GM19238 (cell line): ENCODE results near the gene AVPR2.

Experiments
- DNase-seq: peaks from one replicate; pipeline ENCODE4 v3.0.0; 2011; ENCODE audit warnings: low spot score; ENCODE audit not compliant: insufficient read length

The AVPR2 gene

DNA sequence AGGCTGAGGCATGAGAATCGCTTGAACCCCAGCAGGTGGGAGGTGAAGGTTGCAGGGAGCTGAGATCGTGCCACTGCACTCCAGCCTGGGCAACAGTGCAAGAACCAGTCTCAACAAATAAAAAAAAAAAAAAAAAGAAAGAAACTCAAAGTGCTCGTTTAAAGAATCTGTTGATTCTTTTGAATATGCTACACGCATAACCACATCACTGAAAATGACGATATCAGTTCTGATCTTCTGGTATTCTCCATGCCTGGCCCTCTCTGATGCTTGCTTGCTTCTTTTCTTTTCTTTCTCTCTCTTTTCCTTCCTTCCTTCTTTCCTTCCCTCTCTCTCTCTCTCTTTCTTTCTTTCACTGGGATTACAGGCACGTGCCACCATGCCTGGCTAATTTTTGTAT is 7.3 kb downstream of the AVPR2 start:
- no peak for DNase-seq

- DNase-seq: no peak
These were observed 8.7 kb downstream of the AVPR2 start for GRCh38 chrX:153913211-153913610.

DNA sequence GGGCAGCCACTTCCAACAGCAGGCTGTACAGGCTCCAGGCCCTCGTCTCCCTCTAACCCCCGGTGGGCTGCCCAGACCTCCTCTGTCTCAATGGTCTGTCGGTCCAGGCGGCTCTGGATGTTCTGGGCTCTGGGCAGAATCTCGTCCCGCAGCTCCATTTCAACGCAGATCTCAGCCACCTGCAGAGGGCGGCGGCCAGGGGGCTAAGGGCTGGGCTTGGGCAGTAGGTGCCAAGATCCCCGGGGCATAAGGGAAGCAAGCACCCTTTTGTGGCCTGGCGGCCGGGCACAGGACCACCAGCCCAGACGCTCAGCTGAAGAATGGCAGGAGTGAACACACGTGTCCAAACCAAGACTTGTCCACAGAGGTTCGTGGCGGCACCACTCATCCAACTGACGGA is 9.2 kb downstream of the AVPR2 start:
- no peak for DNase-seq

DNA sequence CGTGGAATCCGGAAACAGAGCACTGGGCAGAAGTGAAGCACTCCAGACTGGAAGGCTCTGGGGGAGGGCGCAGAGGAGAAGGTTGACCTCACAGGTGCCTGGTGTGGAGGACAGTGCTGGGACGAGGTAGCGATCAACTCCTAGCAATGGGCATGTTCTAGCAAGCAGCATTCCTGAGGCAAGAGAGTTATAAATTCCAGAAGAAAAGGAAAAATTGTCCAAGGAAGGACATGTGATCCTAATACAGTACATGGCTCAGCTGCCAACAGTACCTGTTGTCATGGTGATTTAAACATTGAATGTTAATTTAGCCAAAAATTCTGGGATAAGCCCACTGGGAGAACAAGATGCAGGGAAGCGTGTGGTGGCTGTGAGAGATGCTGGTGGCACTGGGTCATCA is 13.4 kb downstream of the AVPR2 start:
- no peak for DNase-seq

GRCh38 chrX:153919281-153919680 is 14.8 kb downstream of the AVPR2 start:
- DNase-seq: no peak

DNA sequence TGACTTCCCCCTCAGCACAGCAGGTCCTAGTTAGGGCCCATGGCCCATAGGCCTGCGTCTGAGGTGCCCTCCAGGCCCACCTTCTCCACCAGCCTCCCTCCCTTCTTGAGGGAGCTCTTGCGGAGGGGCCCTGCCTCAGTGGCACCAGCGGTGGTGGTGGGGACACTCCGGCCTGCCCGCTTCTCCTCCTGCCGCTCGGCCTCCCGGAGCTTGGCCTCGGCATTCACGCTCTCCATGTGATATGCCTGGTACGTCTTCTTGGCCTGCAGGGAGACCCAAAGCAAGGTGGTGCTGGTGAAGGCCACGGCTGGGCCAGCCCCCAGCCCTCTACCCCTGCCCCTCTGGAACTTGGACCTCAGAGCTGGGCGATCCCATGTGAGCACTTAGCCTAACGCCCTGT is 16.1 kb downstream of the AVPR2 start:
- no peak for DNase-seq

- no peak for DNase-seq
These were observed 16.6 kb downstream of the AVPR2 start for GRCh38 chrX:153921070-153921469.

DNA sequence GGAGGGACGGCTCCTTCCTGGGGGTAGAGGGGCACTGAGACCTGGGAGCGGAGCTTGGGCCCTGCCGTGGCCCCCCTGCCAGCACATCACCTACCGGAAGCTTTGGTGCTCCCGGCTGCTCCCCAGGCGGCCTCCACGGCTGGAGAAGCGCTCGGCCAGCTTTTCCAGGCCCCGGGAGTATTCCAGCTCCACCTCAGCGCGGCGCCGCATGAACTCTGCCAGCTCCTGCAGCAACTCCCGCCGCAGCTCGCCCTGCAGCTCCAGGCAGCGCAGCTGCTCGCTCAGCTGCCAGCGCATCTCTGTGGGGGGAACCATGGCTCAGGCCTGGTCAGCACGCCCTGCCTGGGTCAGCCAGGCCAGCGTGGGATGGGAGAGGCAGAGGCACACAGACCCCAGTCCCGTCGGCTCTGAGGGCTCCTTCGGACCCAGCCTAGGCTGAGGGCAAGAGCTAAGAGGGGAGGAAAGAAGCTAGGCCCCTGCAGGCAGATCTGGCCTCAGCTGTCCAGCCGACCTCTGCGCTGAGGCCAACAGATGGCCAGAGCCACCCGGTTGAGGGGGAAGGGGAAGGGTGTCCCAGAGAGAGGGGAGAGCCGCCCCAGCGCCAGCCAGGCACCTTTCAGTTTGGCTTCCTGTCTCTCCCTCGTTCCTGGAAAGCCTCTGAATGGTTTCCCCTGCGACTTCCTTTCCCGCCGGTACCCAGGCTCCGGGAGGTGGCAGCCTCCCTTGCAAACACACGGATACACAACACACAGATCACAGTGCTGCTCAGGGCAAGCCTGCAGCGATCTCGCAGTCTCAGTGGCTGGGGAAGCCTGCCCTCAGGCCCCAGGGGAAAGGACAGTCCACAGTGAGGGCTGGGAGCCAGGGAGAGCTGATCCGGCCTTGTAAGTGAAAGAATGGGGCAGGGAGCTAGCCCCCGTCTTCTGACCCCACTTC is 17.3 kb downstream of the AVPR2 start:
- no peak for DNase-seq

GRCh38 chrX:153922932-153923857 is 18.7 kb downstream of the AVPR2 start:
- DNase-seq: no peak

GRCh38 chrX:153924149-153924861 is 19.8 kb downstream of the AVPR2 start:
- DNase-seq: peak; percentile 54

- DNase-seq: peak; percentile 35
These were observed 20.9 kb downstream of the AVPR2 start for GRCh38 chrX:153925387-153925738.

DNA sequence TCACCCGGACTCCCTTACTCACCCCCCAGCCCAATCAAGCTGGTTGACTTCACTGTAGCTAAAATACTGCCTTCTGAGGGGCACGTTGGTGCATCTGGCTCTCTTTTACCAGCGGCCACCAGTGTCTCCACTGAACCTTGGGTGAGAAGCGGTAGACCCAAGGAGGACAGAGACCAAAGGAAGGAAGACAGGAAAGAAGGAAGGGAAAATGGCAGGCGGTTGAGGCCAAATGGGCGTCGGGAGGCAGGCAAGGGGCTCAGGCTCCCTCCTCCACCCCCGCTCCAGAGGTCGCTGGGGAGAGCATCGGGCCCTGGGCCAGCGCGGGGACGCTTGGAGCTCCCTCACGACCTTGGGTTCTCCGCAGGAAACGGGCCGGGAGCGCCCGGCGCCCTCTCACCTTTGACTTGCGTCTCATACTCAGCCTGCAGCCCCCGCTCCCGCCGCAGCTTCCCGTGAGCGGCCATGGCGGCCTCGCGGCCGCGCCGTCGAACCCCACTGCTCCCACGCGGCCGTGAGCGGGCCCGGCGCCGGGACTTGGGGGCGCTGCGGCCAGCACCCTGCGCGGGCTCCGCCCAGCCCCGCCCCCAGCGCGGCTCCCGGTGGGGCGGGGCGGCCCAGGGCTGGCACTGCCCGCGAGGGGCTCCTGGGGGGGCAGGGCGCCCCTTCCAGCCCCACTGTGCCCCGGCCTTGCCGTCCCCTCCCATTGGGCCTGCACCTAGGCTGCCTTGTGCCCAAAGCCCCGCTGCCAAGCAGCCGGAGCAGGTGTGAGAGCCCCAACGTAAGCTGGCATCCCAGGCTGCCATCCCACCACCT is 21.5 kb downstream of the AVPR2 start, which contains the start of gene ARHGAP4:
ARHGAP4 (minus strand) TSS at position 526 of the 813 bp plus-strand sequence; CDS start at position 464, 62 bp downstream.
- no peak for DNase-seq

- no peak for DNase-seq
These were observed 22.0 kb downstream of the AVPR2 start for GRCh38 chrX:153926552-153926857.

DNA sequence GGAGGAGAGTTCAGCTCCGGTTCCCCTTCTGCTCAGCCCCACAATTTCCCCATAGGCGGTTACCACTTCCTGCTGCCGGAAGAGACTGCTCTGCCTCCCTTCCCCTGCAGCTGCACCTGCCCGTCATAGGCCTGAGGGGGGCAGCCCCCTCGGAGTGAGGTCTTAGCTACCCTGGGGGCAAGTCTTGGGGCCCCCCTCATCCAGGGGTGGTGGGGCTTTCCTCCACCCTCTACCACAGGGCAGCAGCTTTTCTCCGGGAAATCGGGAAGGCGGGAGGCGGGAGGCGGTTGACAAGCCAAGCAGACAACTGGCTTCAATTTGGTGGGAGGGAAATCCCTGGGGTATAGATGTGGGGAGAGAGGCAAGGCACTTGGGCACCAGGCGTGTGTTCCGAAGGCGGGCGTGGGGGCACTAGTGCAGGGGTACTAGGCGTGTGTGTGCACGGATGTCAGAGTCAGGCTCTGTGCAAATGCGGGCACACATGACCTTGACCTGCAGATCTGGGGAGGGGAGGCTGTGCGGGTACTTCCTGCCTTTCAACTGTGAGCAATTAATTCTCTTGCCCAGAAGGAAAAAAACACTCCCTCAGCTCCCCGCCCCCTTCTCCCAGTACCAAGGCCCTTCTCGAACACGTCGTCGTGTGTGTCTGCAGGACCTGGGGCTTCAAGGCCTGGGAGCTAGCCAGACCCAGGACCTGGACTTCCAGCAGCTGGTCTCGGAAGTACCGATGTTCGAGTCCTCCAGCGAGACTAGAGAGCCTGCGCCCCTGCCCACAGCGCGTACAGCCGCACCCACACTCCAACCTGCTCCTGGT is 22.6 kb downstream of the AVPR2 start:
- DNase-seq: peak; percentile 95

- DNase-seq: no peak
These were observed 23.1 kb downstream of the AVPR2 start for GRCh38 chrX:153927672-153927921.

DNA sequence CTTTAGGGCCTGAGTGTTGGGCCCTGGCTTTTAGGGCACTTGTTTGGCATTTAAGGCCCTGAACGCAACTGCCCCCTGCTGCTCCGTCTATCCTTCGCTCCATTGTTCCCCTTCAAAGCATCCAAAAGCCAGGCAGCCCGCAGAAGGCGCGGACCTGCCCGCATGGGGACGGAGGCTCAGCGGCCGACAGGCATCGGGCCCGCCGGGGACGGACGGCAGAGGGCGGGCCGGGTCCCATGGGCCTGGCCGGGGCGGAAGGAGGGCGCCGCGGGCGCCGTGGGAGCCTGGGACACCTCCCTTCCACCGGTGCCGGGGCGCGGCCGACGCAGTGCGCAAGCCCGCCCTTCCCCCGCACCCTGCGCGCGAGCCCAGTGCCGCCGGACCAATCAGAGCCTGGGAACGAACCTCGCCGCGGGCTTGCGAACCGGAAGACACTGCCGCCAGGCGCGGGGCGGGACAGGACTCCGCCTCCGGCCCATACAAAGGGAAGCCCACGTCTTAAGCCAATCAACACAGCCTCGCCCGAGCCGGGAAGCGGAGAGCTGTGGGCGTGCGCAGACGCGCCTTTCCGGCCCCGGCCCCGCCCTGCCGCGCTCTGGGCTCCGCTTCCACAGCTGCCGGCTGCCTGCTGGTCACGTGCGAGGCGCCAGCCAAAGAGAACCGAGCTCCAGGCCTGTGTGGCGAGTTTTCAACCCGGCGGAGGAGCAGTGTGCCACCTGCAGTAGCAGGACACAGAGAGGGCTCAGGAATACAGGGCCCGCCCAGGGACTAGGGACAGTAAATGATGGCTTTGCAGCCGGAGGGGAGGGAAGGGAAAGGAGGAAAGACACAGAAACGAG is 23.7 kb downstream of the AVPR2 start:
- peak; percentile 99 for DNase-seq

DNA sequence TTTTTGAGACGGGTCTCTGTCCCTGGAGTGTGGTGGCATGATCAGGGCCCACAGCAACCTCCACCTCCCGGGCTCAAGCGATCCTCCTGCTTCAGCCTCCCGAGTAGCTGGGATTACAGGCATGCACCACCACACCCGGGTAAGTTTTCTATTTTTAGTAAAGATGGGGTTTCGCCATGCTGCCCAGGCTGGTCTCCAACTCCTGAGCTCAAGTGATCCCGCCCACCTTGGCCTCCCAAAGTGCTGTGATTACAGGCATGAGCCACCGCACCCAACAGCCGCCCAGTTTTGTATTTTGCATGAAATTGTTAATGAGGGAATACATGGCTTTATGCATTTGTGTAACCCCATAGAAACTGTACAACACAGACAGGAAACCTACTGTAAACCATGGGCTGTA is 24.4 kb downstream of the AVPR2 start:
- no peak for DNase-seq

DNA sequence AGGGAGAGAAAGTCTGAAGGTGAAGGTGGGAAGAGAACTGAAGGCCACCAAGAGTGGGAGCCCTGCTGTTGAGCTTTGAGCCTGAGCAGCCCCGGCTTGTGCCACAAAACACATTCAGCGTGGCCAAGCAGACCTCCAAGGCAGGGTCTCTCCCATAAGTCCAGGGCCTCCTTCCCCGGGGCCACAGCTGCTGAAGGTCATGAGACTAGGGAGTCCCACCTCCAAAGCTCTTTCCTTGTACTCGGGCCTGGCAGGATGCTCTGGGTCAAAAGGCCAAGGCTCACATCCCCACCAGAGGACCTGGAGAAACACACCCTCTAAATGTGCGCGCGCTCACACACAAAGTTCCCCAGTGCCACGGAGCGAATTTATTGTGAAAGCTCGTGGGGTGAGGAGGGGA is 25.1 kb downstream of the AVPR2 start:
- no peak for DNase-seq
